Left ventricle myocardium inferior (tissue), 1 donor: ENCODE data around the gene SYS1. TPM values are rescaled to one million over a fixed set of nuclear protein-coding genes. Genes with fewer than 3 reads are reported as not detected.

Experiments
- DNase-seq: peaks from one replicate; pipeline ENCODE4 v3.0.0-alpha.2; 2020
- H3K27ac ChIP-seq: fragments of 200-600 bp; replicated peaks from 2 replicates; pipeline ENCODE4 v1.8.0; 2021
- H3K27me3 ChIP-seq: fragments of 200-600 bp; 2 replicates; pipeline ENCODE4 v1.8.0; 2021; ENCODE audit warnings: low read depth
- H3K36me3 ChIP-seq: fragments of 200-600 bp; 2 replicates; pipeline ENCODE4 v1.8.0; 2021
- H3K4me1 ChIP-seq: fragments of 200-600 bp; 2 replicates; pipeline ENCODE4 v1.8.0; 2021
- H3K4me3 ChIP-seq: fragments of 200-600 bp; 2 replicates; pipeline ENCODE4 v1.8.0; 2021; ENCODE audit warnings: mild to moderate bottlenecking, moderate library complexity
- H3K9me3 ChIP-seq: fragments of 200-600 bp; replicated peaks from 2 replicates; pipeline ENCODE4 v1.8.0; 2021
- CTCF ChIP-seq: fragments of 200-600 bp; IDR thresholded peaks from 2 replicates; pipeline ENCODE4 v1.8.0; 2021; ENCODE audit warnings: antibody characterized with exemption, mild to moderate bottlenecking, borderline replicate concordance
- intact Hi-C: fragments of 100-400 bp; cut with micrococcal nuclease; formaldehyde crosslinking; loops from one replicate; pipeline ENCODE4 v1.11.0; 2022
- total RNA-seq: library from RNA; stranded (reverse); fragmentation: NEBNext Ultra II Directional; extraction: Animal tissue kit (Norgen Biotek cat#: 25700); gene quantifications from one replicate; pipeline ENCODE4 v1.2.1, GENCODE V29; 2021
- donor health status: DM: no; HTN: yes; CAD: no; lungs with severe emphysema.

Gene SYS1
- total RNA-seq, 1 donor from 2014 or later: 20.8 TPM

GRCh38 chr20:45337367-45338120 lies 25.4 kb upstream of the SYS1 start:
- H3K4me3 ChIP-seq: peak overlapping the region; percentile 38
- no peaks in the 10 kb centered on the region for H3K9me3 ChIP-seq
- peak overlapping the region; percentile 94 for H3K27ac ChIP-seq
- peaks cover 80% of the 10 kb centered on the region for H3K4me1 ChIP-seq
- TF ChIP-seq CTCF: no peak
- peak; percentile 46 for DNase-seq
- intact Hi-C loops: no loop called here
- peaks cover 40% of the 10 kb centered on the region for H3K36me3 ChIP-seq
- no peaks in the 10 kb centered on the region for H3K27me3 ChIP-seq

- DNase-seq: no peak
- Histone ChIP-seq H3K27me3 (no peaks in the 10 kb centered on the region), H3K4me3 (peak overlapping the region; percentile 38), H3K27ac (peak overlapping the region; percentile 94), H3K9me3 (no peaks in the 10 kb centered on the region), H3K36me3 (peaks cover 32% of the 10 kb centered on the region), H3K4me1 (peaks cover 80% of the 10 kb centered on the region)
- intact Hi-C loops: no loop called here
- TF ChIP-seq CTCF: no peak
These were observed 24.6 kb upstream of the SYS1 start for GRCh38 chr20:45338121-45339030.

GRCh38 chr20:45339084-45339483 lies 23.9 kb upstream of the SYS1 start:
- no peak for DNase-seq
- peak overlapping the region; percentile 38 for H3K4me3 ChIP-seq
- H3K4me1 ChIP-seq: peaks cover 86% of the 10 kb centered on the region

GRCh38 chr20:45339799-45340198 lies 23.2 kb upstream of the SYS1 start:
- Histone ChIP-seq H3K4me1 (peaks cover 93% of the 10 kb centered on the region), H3K27ac (peak overlapping the region; percentile 94), H3K36me3 (peaks cover 20% of the 10 kb centered on the region), H3K9me3 (no peaks in the 10 kb centered on the region), H3K4me3 (no peak overlapping the region), H3K27me3 (no peaks in the 10 kb centered on the region)
- no peak for TF ChIP-seq CTCF
- DNase-seq: no peak
- intact Hi-C loops: no loop called here

More at GRCh38 chr20:45339084-45339483, 23.9 kb upstream of the SYS1 start:
- Histone ChIP-seq H3K27me3 (no peaks in the 10 kb centered on the region), H3K27ac (peak overlapping the region; percentile 94), H3K36me3 (peaks cover 26% of the 10 kb centered on the region), H3K9me3 (no peaks in the 10 kb centered on the region)
- no peak for TF ChIP-seq CTCF
- intact Hi-C loops: no loop called here

- DNase-seq: peak; percentile 46
- H3K4me1 ChIP-seq: peaks cover 99% of the 10 kb centered on the region
- intact Hi-C loops: no loop called here
- H3K9me3 ChIP-seq: no peaks in the 10 kb centered on the region
- peak overlapping the region; percentile 55 for H3K4me3 ChIP-seq
- H3K36me3 ChIP-seq: peaks cover 15% of the 10 kb centered on the region
- no peak for TF ChIP-seq CTCF
- no peaks in the 10 kb centered on the region for H3K27me3 ChIP-seq
- H3K27ac ChIP-seq: peak overlapping the region; percentile 94
These were observed 22.6 kb upstream of the SYS1 start for GRCh38 chr20:45340236-45340847.
